ENCODE results near the gene TNPO1.

TNPO1 gene

DNA sequence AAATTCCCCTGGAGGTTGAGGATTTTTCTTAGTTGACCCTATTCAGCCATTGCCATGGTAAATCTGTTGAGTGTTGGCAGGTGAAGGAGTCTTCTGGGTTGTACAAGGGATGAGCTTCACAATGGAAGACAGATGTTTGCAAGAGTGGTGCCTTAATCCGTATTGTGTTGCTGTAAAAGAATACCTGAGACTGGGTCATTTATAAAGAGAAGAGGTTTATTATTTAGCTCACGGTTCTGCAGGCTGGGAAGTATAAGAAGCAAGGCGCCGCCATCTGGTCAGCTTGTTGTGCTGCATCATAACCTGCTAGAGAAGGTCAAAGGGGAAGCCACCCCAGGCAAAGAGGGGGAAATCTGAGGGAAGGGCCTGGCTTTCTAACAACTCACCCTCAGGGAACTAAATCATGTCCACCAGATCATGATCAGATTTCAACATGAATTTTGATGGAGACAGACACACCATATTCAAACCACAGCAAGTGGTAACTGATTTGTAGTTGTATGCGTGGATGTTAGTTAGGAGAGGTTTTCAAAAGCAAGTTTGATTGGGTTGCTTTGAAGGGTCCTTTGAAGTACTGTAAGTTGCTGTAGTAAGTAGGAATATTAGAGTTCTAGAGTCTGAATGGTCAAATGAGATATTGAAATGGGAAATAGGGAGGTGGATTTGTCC, 2.5 kb downstream of the TNPO1 start:
- DNase-seq (ENCODE audit: low read depth in 3 of 3) = peak; percentile 8 to 46 (median 19)

GRCh38 chr5:72821776-72822175, 5.3 kb downstream of the TNPO1 start:
- DNase-seq (ENCODE audit: low read depth in 3 of 3) = no peak

DNA sequence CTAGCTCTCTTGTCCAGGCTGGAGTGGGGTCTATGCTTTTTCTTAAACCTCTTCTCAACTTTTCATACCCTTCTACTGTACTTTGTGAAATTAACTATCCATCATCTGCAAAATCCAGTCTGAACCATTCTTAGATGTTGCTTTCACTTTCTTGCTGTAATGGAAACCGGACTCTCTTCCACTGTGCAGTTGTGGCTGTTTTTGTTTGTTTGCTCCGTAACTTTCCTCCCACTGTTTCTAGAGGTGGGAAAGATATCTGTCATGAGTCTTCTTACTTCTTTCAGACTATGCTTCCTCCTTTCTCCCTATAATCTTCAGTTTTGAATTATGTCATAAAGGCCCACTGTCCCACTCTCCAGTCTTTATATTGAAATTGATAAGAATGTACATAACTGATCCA, 6.5 kb downstream of the TNPO1 start:
- DNase-seq (ENCODE audit: low read depth in 3 of 3) = no peak

GRCh38 chr5:72829707-72830106, 13.2 kb downstream of the TNPO1 start:
- DNase-seq (ENCODE audit: low read depth in 3 of 3) = no peak

DNA sequence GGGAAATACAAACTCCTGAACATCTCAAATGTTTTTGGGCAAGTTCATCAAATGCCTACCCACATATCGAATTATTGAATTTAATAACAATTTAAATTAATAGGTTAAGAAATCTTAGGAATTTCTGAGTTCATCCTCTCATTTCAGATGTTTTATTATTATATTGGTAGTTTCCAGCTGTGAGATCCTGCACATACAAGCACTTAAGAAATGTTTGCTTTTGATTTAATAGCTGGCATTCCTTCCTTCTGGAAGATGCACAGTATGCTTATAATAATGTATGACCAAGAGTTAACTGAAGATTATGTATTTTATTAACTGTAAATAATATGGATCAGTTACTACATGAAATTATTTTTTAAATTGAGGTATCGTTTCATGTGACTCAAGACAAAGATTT, 13.9 kb downstream of the TNPO1 start:
- no peak for DNase-seq (ENCODE audit: low read depth in 3 of 3)

- no peak for DNase-seq (ENCODE audit: low read depth in 3 of 3)
Measured at GRCh38 chr5:72831685-72832084, 15.2 kb downstream of the TNPO1 start.

- DNase-seq (ENCODE audit: low read depth in 3 of 3) = no peak
Measured at GRCh38 chr5:72834924-72835323, 18.5 kb downstream of the TNPO1 start.

GRCh38 chr5:72835633-72836032, 19.2 kb downstream of the TNPO1 start:
- no peak for DNase-seq (ENCODE audit: low read depth in 3 of 3)

DNA sequence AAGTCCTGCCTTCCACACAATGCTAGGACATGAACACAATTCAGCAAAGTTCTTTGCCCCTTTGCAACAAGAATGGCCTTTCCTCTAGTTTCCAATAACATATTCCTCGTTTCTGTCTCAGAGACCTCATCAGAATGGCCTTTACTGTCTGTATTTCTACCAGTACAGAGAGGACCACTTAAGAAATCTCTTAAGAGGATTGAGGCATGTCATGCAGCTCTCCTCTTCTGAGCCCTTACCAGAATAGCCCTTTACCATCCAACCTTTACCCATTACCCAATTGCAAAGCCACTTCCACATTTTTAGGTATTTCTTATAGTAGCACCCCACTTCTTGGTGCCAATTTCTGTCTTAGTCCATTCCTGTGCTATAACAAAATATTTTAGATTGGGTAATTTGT, 20.3 kb downstream of the TNPO1 start:
- DNase-seq (ENCODE audit: low read depth in 3 of 3) = no peak

DNA sequence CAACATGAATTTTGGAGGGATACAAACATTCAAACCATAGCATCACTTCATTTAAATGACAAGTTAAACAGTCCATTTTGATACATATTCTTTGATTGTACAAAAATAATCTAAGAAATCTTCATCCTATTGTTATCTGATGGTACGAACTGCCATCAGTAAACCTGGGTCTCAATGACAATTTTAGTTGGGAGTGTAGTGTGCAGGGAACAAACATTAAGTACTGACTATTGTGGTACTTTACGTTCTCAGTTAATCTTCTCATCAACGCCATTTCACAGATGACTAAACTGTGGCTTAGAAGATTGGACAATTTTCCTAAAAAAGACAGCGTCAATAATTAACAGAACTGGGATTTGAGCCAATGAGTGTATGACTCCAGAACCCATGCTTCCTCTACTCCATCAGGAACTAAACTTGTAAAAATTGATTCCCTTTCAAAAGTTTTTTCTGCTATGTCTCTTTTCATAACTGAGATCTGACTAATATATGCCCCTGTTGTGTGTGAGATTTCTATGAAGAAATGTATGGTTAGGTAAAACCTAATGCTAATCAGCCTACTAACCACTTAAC, 21.1 kb downstream of the TNPO1 start:
- DNase-seq (ENCODE audit: low read depth in 3 of 3) = no peak

DNA sequence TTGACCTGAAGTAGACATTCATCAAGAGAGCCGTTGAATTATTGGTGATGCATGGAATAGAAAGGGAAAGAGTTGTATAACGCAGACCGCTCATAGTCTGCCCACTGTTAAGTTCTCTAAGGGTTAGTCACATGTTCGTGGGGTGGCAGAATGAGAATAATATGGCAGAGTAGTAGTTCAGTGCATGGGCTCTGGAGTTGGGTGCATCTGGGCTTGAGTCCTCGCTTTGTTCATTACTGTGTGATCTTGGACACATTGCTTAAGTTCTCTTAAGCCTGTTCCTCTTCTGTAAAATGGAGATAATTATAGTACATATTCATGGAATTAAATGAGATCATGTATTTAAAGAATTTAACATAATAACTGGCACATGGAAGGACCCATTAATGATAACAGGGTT, 23.6 kb downstream of the TNPO1 start:
- no peak for DNase-seq (ENCODE audit: low read depth in 3 of 3)

DNA sequence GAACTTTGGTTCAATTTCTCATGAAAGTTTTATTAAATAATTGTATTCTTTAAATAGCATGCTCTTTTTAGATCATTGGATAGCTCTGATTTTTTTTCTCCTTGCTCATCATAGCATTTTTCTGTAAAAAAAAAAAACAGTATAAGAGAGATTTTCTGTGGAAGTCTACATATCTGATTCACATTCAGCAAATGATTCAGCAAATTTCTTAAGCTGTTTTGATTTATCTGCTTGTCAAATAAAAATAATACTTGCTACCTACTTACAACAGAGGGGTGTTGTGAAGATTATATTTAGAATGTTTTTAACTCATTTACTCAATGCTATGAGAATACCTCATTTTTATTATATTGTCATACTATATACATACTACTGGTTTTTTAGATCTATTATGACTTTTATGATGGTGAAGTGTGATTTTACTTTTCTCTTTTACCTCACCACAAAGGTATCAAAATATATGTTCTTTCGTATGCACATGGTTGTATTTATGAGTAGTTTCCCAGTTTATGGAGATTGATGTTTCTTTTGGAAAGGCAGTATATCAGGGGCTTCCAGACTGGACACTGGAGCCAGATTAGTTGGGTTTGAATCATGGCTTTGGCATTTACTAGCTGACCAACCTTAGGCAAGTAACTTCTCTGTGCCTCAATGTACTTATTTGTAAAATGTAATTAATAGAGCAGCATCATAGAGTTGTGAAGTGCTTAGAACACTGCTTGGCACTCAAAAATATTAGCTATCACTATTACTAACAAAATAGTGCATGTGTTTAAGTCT, 25.5 kb downstream of the TNPO1 start:
- DNase-seq (ENCODE audit: low read depth in 3 of 3) = no peak

- no peak for DNase-seq (ENCODE audit: low read depth in 3 of 3)
Measured at GRCh38 chr5:72842816-72843215, 26.4 kb downstream of the TNPO1 start.

DNA sequence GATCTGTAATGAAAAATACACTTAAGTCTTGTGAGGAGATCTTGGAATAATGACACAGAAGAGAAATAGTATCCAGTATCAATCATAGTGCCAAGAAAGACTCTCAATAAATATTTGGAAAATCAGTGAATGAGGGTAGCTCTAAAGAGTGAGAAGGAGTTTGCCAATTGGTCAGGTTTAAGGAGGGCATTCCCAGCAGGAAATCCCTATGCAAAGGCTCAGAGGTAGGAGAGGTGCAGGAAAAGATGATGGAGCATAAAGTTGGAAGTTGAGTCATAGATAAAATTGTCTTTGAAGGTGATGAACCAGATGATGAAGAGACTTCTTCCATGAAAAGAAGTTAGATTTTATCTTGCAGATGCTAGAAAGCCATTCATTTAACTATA, 27.8 kb downstream of the TNPO1 start:
- DNase-seq (ENCODE audit: low read depth in 3 of 3) = no peak

DNA sequence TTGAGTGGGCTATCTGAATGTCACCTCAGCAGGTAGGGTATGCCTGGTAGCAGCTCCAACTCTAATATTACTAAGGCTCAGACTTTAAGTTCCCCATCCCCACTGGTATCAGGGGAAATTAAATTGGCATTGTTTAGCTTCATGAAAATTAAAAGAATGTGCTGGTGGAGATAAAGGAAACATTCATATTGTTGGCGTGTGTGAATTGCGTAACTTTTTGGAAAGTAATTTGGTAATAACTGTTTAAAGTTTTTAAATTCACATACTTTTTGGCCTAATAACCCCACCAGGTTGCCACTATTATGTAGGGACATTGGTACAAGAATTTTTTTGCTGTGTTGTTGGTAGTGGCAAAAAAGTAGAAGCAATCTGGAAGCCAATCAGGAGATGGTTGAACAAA, 29.4 kb downstream of the TNPO1 start:
- DNase-seq (ENCODE audit: low read depth in 3 of 3) = no peak

- no peak for DNase-seq (ENCODE audit: low read depth in 3 of 3)
Measured at GRCh38 chr5:72846483-72846882, 30.0 kb downstream of the TNPO1 start.

DNA sequence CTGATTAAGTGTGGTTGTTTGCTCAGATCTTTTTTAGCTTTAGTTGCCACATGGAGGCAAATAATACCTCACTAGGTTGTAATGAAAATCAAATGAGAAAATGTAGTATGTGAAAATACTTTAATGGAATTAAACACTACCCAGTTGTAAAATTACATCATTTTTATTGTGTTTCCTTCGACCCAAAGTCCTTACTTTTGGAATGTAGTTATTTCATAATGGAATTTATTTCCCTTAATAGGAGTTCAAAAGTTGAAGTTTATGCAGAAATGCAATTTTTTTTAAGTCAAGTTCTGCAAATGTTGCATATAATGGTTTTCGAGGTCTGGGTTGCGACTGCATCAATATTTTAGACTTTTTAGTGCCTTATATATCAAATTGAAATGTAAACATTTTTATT, 31.0 kb downstream of the TNPO1 start:
- DNase-seq (ENCODE audit: low read depth in 3 of 3) = no peak

DNA sequence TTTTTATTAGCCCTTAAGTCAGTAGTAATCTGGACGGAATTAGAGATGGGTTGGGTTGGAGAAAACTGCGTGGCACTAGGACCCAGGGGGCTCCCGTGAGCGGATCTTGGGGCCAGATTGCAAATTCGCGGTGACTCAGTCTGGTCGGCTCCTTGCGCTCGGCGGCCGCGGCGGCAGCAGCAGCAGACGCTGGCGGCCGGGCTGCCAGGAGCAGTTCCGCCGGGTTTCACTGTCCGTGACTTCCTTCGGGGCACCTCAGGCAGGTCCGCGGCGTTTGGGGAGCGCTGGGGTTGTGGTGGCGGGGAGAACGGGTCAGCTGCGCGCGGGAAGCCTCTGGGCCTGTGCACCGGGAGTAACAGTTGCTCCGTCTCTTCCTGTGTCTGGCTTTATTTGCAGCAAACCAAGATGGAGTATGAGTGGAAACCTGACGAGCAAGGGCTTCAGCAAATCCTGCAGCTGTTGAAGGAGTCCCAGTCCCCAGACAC, 31.6 kb downstream of the TNPO1 start:
- DNase-seq (ENCODE audit: low read depth in 3 of 3) = peak; percentile 67 to 83 (median 73)

GRCh38 chr5:72848474-72849428, 32.3 kb downstream of the TNPO1 start:
- peak; percentile 22 to 41 (median 26) for DNase-seq (ENCODE audit: low read depth in 3 of 3)

- DNase-seq (ENCODE audit: low read depth in 3 of 3) = no peak
Measured at GRCh38 chr5:72849546-72849945, 33.1 kb downstream of the TNPO1 start.

GRCh38 chr5:72850113-72850512, 33.7 kb downstream of the TNPO1 start:
- no peak for DNase-seq (ENCODE audit: low read depth in 3 of 3)

DNA sequence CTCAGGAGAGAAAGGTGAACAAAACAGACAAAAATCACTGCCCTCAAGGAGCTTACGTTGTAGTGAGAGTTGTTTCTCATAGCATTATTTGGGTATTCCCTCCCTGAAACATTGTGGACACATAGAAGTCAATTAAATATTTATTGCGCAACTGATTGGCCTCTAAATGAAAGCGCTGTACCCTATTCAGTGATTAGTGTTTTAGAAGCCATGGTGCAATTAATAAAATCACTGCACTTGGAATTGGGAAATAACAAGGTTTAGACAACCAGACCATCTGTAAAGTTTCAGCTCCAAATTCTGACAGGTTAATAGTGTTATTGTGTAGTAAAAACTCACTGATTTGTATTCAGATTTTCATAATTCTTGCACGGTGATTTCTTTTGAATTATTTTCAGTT, 35.9 kb downstream of the TNPO1 start:
- no peak for DNase-seq (ENCODE audit: low read depth in 3 of 3)

Measured in stimulated activated CD4-positive, alpha-beta T cell treated with anti-CD3 and anti-CD28 coated beads, TNF-alpha, amount 100 ng/mL, for 24 hours (primary cell).